Erythroblast (primary cell): Measurements from ENCODE around the gene NFIC.
"Not testable (repeated sequence)": the region's sequence is repeated elsewhere in the genome, so short reads cannot be mapped to it uniquely, and the experiment has no call there.

Experiments used
- GATA1 ChIP-seq: IDR thresholded peaks from 2 replicates; pipeline ENCODE4 v1.6.1; 2011; ENCODE audit warnings: low read depth, mild to moderate bottlenecking, control low read depth, low read length, moderate library complexity
- POLR2A ChIP-seq: IDR thresholded peaks from 2 replicates; pipeline ENCODE4 v1.6.1; 2011; ENCODE audit warnings: mild to moderate bottlenecking, low read length

- not testable (repeated sequence) for TF ChIP-seq POLR2A, GATA1
Measured at GRCh38 chr19:3508121-3508661, 141.8 kb downstream of the NFIC start.
